ENCODE measurements around the gene DPRX.

Gene DPRX

GRCh38 chr19:53646144-53646543 is 14.3 kb downstream of the DPRX start:
- no peak overlapping the region for H3K4me3 ChIP-seq (ENCODE audit: low read length)
- no peaks in the 10 kb centered on the region for H3K79me2 ChIP-seq (ENCODE audit: low read length)
- H3K9ac ChIP-seq (ENCODE audit: low read length): no peak overlapping the region
- no peaks in the 10 kb centered on the region for H3K36me3 ChIP-seq (replicated peaks; ENCODE audit: low read depth, low read length)
- H3K27ac ChIP-seq (ENCODE audit: low read length): no peak overlapping the region
- no peak overlapping the region for H3K4me2 ChIP-seq (ENCODE audit: low read length)
- H2AFZ ChIP-seq (ENCODE audit: low read depth, low read length): no peak overlapping the region
- no peaks in the 10 kb centered on the region for H3K4me1 ChIP-seq (ENCODE audit: low read length)
- 0 out of 2 replicates have a peak, but pooled peaks cover 4% of the 10 kb centered on the region for H3K9me3 ChIP-seq (ENCODE audit: insufficient read depth, low read length)
- H4K20me1 ChIP-seq (ENCODE audit: insufficient read depth, low read length): no peaks in the 10 kb centered on the region
- TF ChIP-seq CTCF (IDR thresholded peaks at IDR 0.05; ENCODE audit: low read depth, low read length) (no peak), EZH2phosphoT487 (IDR thresholded peaks at IDR 0.05; ENCODE audit: low read depth) (no peak)
- no peaks in the 10 kb centered on the region for H3K27me3 ChIP-seq (ENCODE audit: low read depth, low read length)

- Histone ChIP-seq H3K27ac (ENCODE audit: low read length) (no peak overlapping the region), H3K4me2 (ENCODE audit: low read length) (no peak overlapping the region), H3K4me3 (ENCODE audit: low read length) (no peak overlapping the region), H3K27me3 (ENCODE audit: low read depth, low read length) (no peaks in the 10 kb centered on the region), H3K36me3 (replicated peaks; ENCODE audit: low read depth, low read length) (no peaks in the 10 kb centered on the region), H2AFZ (ENCODE audit: low read depth, low read length) (no peak overlapping the region), H3K9ac (ENCODE audit: low read length) (no peak overlapping the region), H3K4me1 (ENCODE audit: low read length) (no peaks in the 10 kb centered on the region), H3K9me3 (ENCODE audit: insufficient read depth, low read length) (0 out of 2 replicates have a peak, but pooled peaks cover 4% of the 10 kb centered on the region), H4K20me1 (ENCODE audit: insufficient read depth, low read length) (no peaks in the 10 kb centered on the region), H3K79me2 (ENCODE audit: low read length) (no peaks in the 10 kb centered on the region)
- TF ChIP-seq CTCF (IDR thresholded peaks at IDR 0.05; ENCODE audit: low read depth, low read length) (no peak), EZH2phosphoT487 (IDR thresholded peaks at IDR 0.05; ENCODE audit: low read depth) (no peak)
Observed at GRCh38 chr19:53647350-53647749, 15.6 kb downstream of the DPRX start.

GRCh38 chr19:53647792-53648191 is 16.0 kb downstream of the DPRX start:
- Histone ChIP-seq H3K4me1 (ENCODE audit: low read length) (no peaks in the 10 kb centered on the region), H3K4me3 (ENCODE audit: low read length) (no peak overlapping the region), H3K36me3 (replicated peaks; ENCODE audit: low read depth, low read length) (no peaks in the 10 kb centered on the region), H3K9me3 (ENCODE audit: insufficient read depth, low read length) (0 out of 2 replicates have a peak, but pooled peaks cover 4% of the 10 kb centered on the region), H3K27ac (ENCODE audit: low read length) (no peak overlapping the region), H3K79me2 (ENCODE audit: low read length) (no peaks in the 10 kb centered on the region), H2AFZ (ENCODE audit: low read depth, low read length) (no peak overlapping the region), H3K27me3 (ENCODE audit: low read depth, low read length) (no peaks in the 10 kb centered on the region), H3K4me2 (ENCODE audit: low read length) (no peak overlapping the region), H3K9ac (ENCODE audit: low read length) (no peak overlapping the region), H4K20me1 (ENCODE audit: insufficient read depth, low read length) (no peaks in the 10 kb centered on the region)
- TF ChIP-seq EZH2phosphoT487 (IDR thresholded peaks at IDR 0.05; ENCODE audit: low read depth) (no peak), CTCF (IDR thresholded peaks at IDR 0.05; ENCODE audit: low read depth, low read length) (no peak)

GRCh38 chr19:53649746-53650593 is 18.2 kb downstream of the DPRX start:
- H3K79me2 ChIP-seq (ENCODE audit: low read length): no peaks in the 10 kb centered on the region
- no peak overlapping the region for H3K27ac ChIP-seq (ENCODE audit: low read length)
- H3K27me3 ChIP-seq (ENCODE audit: low read depth, low read length): no peaks in the 10 kb centered on the region
- peaks cover 7% of the 10 kb centered on the region; the same call in 1 of the 2 replicates for H3K9me3 ChIP-seq (ENCODE audit: insufficient read depth, low read length)
- H3K4me3 ChIP-seq (ENCODE audit: low read length): no peak overlapping the region
- H4K20me1 ChIP-seq (ENCODE audit: insufficient read depth, low read length): no peaks in the 10 kb centered on the region
- H2AFZ ChIP-seq (ENCODE audit: low read depth, low read length): no peak overlapping the region
- no peak for TF ChIP-seq CTCF (IDR thresholded peaks at IDR 0.05; ENCODE audit: low read depth, low read length)
- no peak for TF ChIP-seq EZH2phosphoT487 (IDR thresholded peaks at IDR 0.05; ENCODE audit: low read depth)
- no peak overlapping the region for H3K9ac ChIP-seq (ENCODE audit: low read length)
- no peak overlapping the region for H3K4me2 ChIP-seq (ENCODE audit: low read length)
- no peaks in the 10 kb centered on the region for H3K4me1 ChIP-seq (ENCODE audit: low read length)
- H3K36me3 ChIP-seq (replicated peaks; ENCODE audit: low read depth, low read length): no peaks in the 10 kb centered on the region
